ENCODE measurements around the gene FTSJ1.
"Not testable (repeated sequence)": the region's sequence is repeated elsewhere in the genome, so short reads cannot be mapped to it uniquely, and the experiment has no call there.

FTSJ1 gene

GRCh38 chrX:48475774-48476577 lies at the start of gene FTSJ1:
Gene FTSJ1 (plus strand): TSS chrX:48476199. CDS start chrX:48478048, 1,849 bp downstream.
- DNase-seq = peak; percentile 71

- DNase-seq = not testable (repeated sequence)
Observed at GRCh38 chrX:48427027-48427716, 48.8 kb upstream of the FTSJ1 start.

GRCh38 chrX:48429606-48430005 lies 46.4 kb upstream of the FTSJ1 start:
- DNase-seq = not testable (repeated sequence)

GRCh38 chrX:48430166-48430565 lies 45.8 kb upstream of the FTSJ1 start:
- not testable (repeated sequence) for DNase-seq

GRCh38 chrX:48433713-48434112 lies 42.3 kb upstream of the FTSJ1 start:
- not testable (repeated sequence) for DNase-seq

GRCh38 chrX:48447201-48447600 lies 28.8 kb upstream of the FTSJ1 start:
- DNase-seq = not testable (repeated sequence)

GRCh38 chrX:48450076-48450475 lies 25.9 kb upstream of the FTSJ1 start:
- no peak for DNase-seq

GRCh38 chrX:48451708-48452107 lies 24.3 kb upstream of the FTSJ1 start:
- no peak for DNase-seq

GRCh38 chrX:48456628-48457331 lies 19.2 kb upstream of the FTSJ1 start:
- DNase-seq = no peak

GRCh38 chrX:48458711-48459110 lies 17.3 kb upstream of the FTSJ1 start:
- no peak for DNase-seq

- DNase-seq = no peak
Observed at GRCh38 chrX:48459483-48459882, 16.5 kb upstream of the FTSJ1 start.

- no peak for DNase-seq
Observed at GRCh38 chrX:48460031-48460430, 16.0 kb upstream of the FTSJ1 start.

GRCh38 chrX:48460606-48461005 lies 15.4 kb upstream of the FTSJ1 start:
- no peak for DNase-seq

GRCh38 chrX:48461830-48462229 lies 14.2 kb upstream of the FTSJ1 start:
- no peak for DNase-seq

- no peak for DNase-seq
Observed at GRCh38 chrX:48465336-48465933, 10.6 kb upstream of the FTSJ1 start.

- no peak for DNase-seq
Observed at GRCh38 chrX:48466696-48467095, 9.3 kb upstream of the FTSJ1 start.

GRCh38 chrX:48467281-48467761 lies 8.7 kb upstream of the FTSJ1 start:
- DNase-seq = no peak

GRCh38 chrX:48468247-48468671 lies 7.7 kb upstream of the FTSJ1 start:
- DNase-seq = no peak

- no peak for DNase-seq
Observed at GRCh38 chrX:48468693-48469691, 7.0 kb upstream of the FTSJ1 start.

- DNase-seq = no peak
Observed at GRCh38 chrX:48470110-48470832, 5.7 kb upstream of the FTSJ1 start, which contains the start of gene SLC38A5. Gene SLC38A5 (minus strand): TSS chrX:48470260. CDS start chrX:48467924, 2,336 bp downstream.

GRCh38 chrX:48470833-48471118 lies 5.2 kb upstream of the FTSJ1 start:
- DNase-seq = no peak
